NT2/D1 (cell line): ENCODE results near the gene LBHD1.

Experiments
- SUZ12 ChIP-seq: IDR thresholded peaks from 2 replicates; pipeline ENCODE4 v1.6.1; 2011; ENCODE audit not compliant: insufficient read length, insufficient read depth; ENCODE audit errors: extremely low read depth
- ZNF274 ChIP-seq: IDR thresholded peaks from 2 replicates; pipeline ENCODE4 v1.6.1; 2011; ENCODE audit warnings: mild to moderate bottlenecking, low read depth, low read length

GRCh38 chr11:62615521-62615920, 56.5 kb downstream of the LBHD1 start:
- TF ChIP-seq ZNF274: no peak
- no peak for TF ChIP-seq SUZ12
